CD14-positive monocyte (primary cell): ENCODE results near the gene NIN. TPM values are rescaled to one million over a fixed set of nuclear protein-coding genes. Genes with fewer than 3 reads are reported as not detected.
A peak's percentile ranks its signal among the peaks of the same experiment; 100 is the strongest.

Source experiments
- DNase-seq, 3 donors: peaks; one replicate each; pipeline ENCODE4 v3.0.0-alpha.2; 2011 to 2022
- H2AFZ ChIP-seq: 2 replicates; pipeline ENCODE4 v1.6.0; 2012; ENCODE audit warnings: mild to moderate bottlenecking, low read depth, low read length, inconsistent platforms; ENCODE audit not compliant: insufficient read depth, poor library complexity, severe bottlenecking
- H3K27ac ChIP-seq, 2 donors: 1 replicate in 1 of 2; 2 replicates in 1 of 2; pipeline ENCODE4 v1.5.1; 2012 to 2013; ENCODE audit warnings: low read length in 2 of 2, control low read depth in 1 of 2, inconsistent platforms in 1 of 2, low read depth in 1 of 2, mild to moderate bottlenecking in 1 of 2
- H3K27me3 ChIP-seq, 2 donors: one replicate each; pipeline versions ENCODE4 v1.6.0 to v1.6.1; 2011 to 2013; ENCODE audit warnings: low read length in 2 of 2; ENCODE audit not compliant: control insufficient read depth in 2 of 2, insufficient read depth in 2 of 2
- H3K36me3 ChIP-seq, 2 donors: replicated peaks in 1 of 2; 1 replicate in 1 of 2; 2 replicates in 1 of 2; pipeline versions ENCODE4 v1.5.1 to v1.6.1; 2012 to 2013; ENCODE audit warnings: low read length in 2 of 2, control low read depth in 1 of 2, inconsistent platforms in 1 of 2, mild to moderate bottlenecking in 1 of 2; ENCODE audit not compliant: insufficient read depth in 2 of 2, control insufficient read depth in 1 of 2
- H3K4me1 ChIP-seq, 2 donors: 1 replicate in 1 of 2; 2 replicates in 1 of 2; pipeline versions ENCODE4 v1.5.1 to v1.6.1; 2012 to 2013; ENCODE audit warnings: low read length in 2 of 2, control low read depth in 1 of 2, inconsistent platforms in 1 of 2, mild to moderate bottlenecking in 1 of 2, moderate library complexity in 1 of 2; ENCODE audit not compliant: insufficient read depth in 2 of 2, control insufficient read depth in 1 of 2
- H3K4me2 ChIP-seq: replicated peaks from 2 replicates; pipeline ENCODE3; 2012; ENCODE audit warnings: low read length, moderate library complexity, mild to moderate bottlenecking; ENCODE audit not compliant: poor library complexity, severe bottlenecking; ENCODE audit errors: extremely low read depth
- H3K4me3 ChIP-seq, 3 experiments: fragments of 200-600 bp in 1 of 3; sonication (generic) in 1 of 3; replicated peaks in 1 of 3; 1 replicate in 2 of 3; 2 replicates in 1 of 3; pipeline ENCODE4 v1.5.1; 2011 to 2013; ENCODE audit warnings: low read length in 3 of 3, mild to moderate bottlenecking in 3 of 3, control low read depth in 2 of 3, low read depth in 2 of 3, inconsistent platforms in 1 of 3, moderate library complexity in 1 of 3
- H3K79me2 ChIP-seq: 2 replicates; pipeline ENCODE4 v1.6.0; 2012; ENCODE audit warnings: mild to moderate bottlenecking, control low read depth, inconsistent platforms, low read length, moderate library complexity; ENCODE audit not compliant: insufficient read depth
- H3K9ac ChIP-seq: 2 replicates; pipeline ENCODE4 v1.6.0; 2017; ENCODE audit warnings: low read length, mild to moderate bottlenecking; ENCODE audit not compliant: insufficient read depth, poor library complexity, severe bottlenecking
- H3K9me3 ChIP-seq, 2 donors: replicated peaks in 1 of 2; 1 replicate in 1 of 2; 2 replicates in 1 of 2; pipeline versions ENCODE4 v1.5.1 to v1.6.1; 2012 to 2013; ENCODE audit warnings: low read length in 2 of 2, control low read depth in 1 of 2; ENCODE audit not compliant: control insufficient read depth in 1 of 2, insufficient read depth in 1 of 2
- H4K20me1 ChIP-seq: 2 replicates; pipeline ENCODE4 v1.6.0; 2012; ENCODE audit warnings: mild to moderate bottlenecking, low read length, control low read depth, moderate library complexity; ENCODE audit not compliant: insufficient read depth
- H3K27ac Mint-ChIP-seq, 7 donors: one replicate each; pipeline ENCODE4 v1.8.0; 2020; ENCODE audit warnings: mild to moderate bottlenecking in 7 of 7, mixed read lengths in 7 of 7, moderate library complexity in 6 of 7, inconsistent platforms in 2 of 7
- H3K27me3 Mint-ChIP-seq, 3 donors: one replicate each; pipeline ENCODE4 v1.8.0; 2021 to 2022; ENCODE audit warnings: low read depth in 3 of 3, mild to moderate bottlenecking in 3 of 3, mixed read lengths in 3 of 3, moderate library complexity in 3 of 3, inconsistent platforms in 1 of 3
- H3K36me3 Mint-ChIP-seq, 2 donors: one replicate each; pipeline ENCODE4 v1.8.0; 2020; ENCODE audit warnings: mixed read lengths in 2 of 2, inconsistent platforms in 1 of 2, mild to moderate bottlenecking in 1 of 2
- H3K4me1 Mint-ChIP-seq: one replicate; pipeline ENCODE4 v1.8.0; 2020; ENCODE audit warnings: mild to moderate bottlenecking, mixed read lengths
- H3K4me3 Mint-ChIP-seq, 2 donors: one replicate each; pipeline ENCODE4 v1.8.0; 2020; ENCODE audit warnings: mild to moderate bottlenecking in 2 of 2, mixed read lengths in 2 of 2, moderate library complexity in 1 of 2
- H3K9me3 Mint-ChIP-seq, 7 donors: one replicate each; pipeline ENCODE4 v1.8.0; 2020 to 2022; ENCODE audit warnings: mixed read lengths in 7 of 7, mild to moderate bottlenecking in 6 of 7, moderate library complexity in 6 of 7, inconsistent platforms in 2 of 7
- CTCF ChIP-seq: fragments of 200-600 bp; IDR thresholded peaks from one replicate; pipeline ENCODE4 v1.8.0; 2022; ENCODE audit warnings: antibody characterized with exemption, mild to moderate bottlenecking
- WGBS: methylation state at CpG from one replicate; pipeline ENCODE4 v1.1.5; 2013; ENCODE audit warnings: missing lambda C conversion rate; ENCODE audit not compliant: insufficient coverage; 5-methylcytosine and 5-hydroxymethylcytosine counted together
- intact Hi-C, 2 donors: fragments of 100-400 bp; cut with micrococcal nuclease; formaldehyde crosslinking; loops; one replicate each; pipeline versions ENCODE4 v1.15.0 to v1.15.1; 2023
- polyA plus RNA-seq, 3 donors: library from polyadenylated mRNA; depleted of rRNA in 1 of 3; unstranded in 2 of 3; stranded (reverse) in 1 of 3; fragments of 300-500 nt in 2 of 3; fragments of >200 nt in 1 of 3; fragmentation: Illumina TruSeq in 2 of 3; gene quantifications; 1 replicate in 2 of 3; 2 replicates in 1 of 3; pipeline ENCODE4 v1.2.3, GENCODE V29; 2012 to 2021

NIN gene
- polyA plus RNA-seq, 3 donors, result 15.3 to 29.1 (median 26.5) TPM

GRCh38 chr14:50714450-50715073, 116.4 kb downstream of the NIN start:
- no peaks in the 10 kb centered on the region for H3K79me2 ChIP-seq
- H3K36me3 ChIP-seq, result peaks cover 0 to 8% of the 10 kb centered on the region in 2 donors
- H3K27me3 ChIP-seq, result no peaks in the 10 kb centered on the region
- TF ChIP-seq CTCF, result peak; percentile 54
- intact Hi-C loops, result no loop called here
- H3K4me3 ChIP-seq, result no peak overlapping the region
- DNase-seq, result peak; percentile 6 to 30 (median 24)
- WGBS, result no CpG with 5 or more reads among the region's 2 CpGs
- H3K9me3 ChIP-seq, result no peaks in the 10 kb centered on the region
- H4K20me1 ChIP-seq, result no peaks in the 10 kb centered on the region
- H3K27me3 Mint-ChIP-seq, result peaks cover 0 to 3% (median 0%) of the 10 kb centered on the region in 3 donors
- H3K9me3 Mint-ChIP-seq, result peaks cover 0 to 3% (median 0%) of the 10 kb centered on the region in 7 donors
- H3K27ac ChIP-seq, result no peak overlapping the region
- no peak overlapping the region for H3K9ac ChIP-seq
- peaks cover 2% of the 10 kb centered on the region in 2 donors for H3K36me3 Mint-ChIP-seq
- H2AFZ ChIP-seq, result no peak overlapping the region
- H3K4me1 ChIP-seq, result no peaks in the 10 kb centered on the region
- H3K4me3 Mint-ChIP-seq, result no peak overlapping the region
- peaks cover 5% of the 10 kb centered on the region for H3K4me1 Mint-ChIP-seq
- no peak overlapping the region for H3K27ac Mint-ChIP-seq
- H3K4me2 ChIP-seq, result no peak overlapping the region

GRCh38 chr14:50711043-50711442, 119.9 kb downstream of the NIN start:
- Mint-ChIP-seq H3K9me3 (peaks cover 0 to 3% (median 0%) of the 10 kb centered on the region in 7 donors), H3K27me3 (peaks cover 1 to 2% (median 2%) of the 10 kb centered on the region in 3 donors), H3K4me1 (peaks cover 5% of the 10 kb centered on the region), H3K4me3 (no peak overlapping the region), H3K36me3 (no peaks in the 10 kb centered on the region), H3K27ac (no peak overlapping the region)
- intact Hi-C loops, result no loop called here
- Histone ChIP-seq H3K4me3 (no peak overlapping the region), H3K4me1 (no peaks in the 10 kb centered on the region), H3K27ac (no peak overlapping the region), H3K4me2 (no peak overlapping the region), H3K9me3 (no peaks in the 10 kb centered on the region), H3K79me2 (no peaks in the 10 kb centered on the region), H2AFZ (no peak overlapping the region), H3K9ac (no peak overlapping the region), H3K36me3 (no peaks in the 10 kb centered on the region), H4K20me1 (no peaks in the 10 kb centered on the region), H3K27me3 (no peaks in the 10 kb centered on the region)
- TF ChIP-seq CTCF, result no peak
- no peak for DNase-seq
- 100% methylated on average over 1 of the region's 3 CpGs for WGBS
